H1 (cell line): ENCODE measurements around the gene MATN4. TPM values are rescaled to one million over a fixed set of nuclear protein-coding genes. Genes with fewer than 3 reads are reported as not detected.

ENCODE experiments used
- CTCF ChIA-PET: fragments of 300-600 bp; sonication (Branson Sonifier 250); formaldehyde crosslinking; loops from one replicate; lab custom pipeline; 2021; ENCODE audit not compliant: partially characterized antibody; lab: Charles Lee
- POLR2A ChIA-PET: fragments of 300-600 bp; sonication (Branson Sonifier 250); formaldehyde crosslinking; loops from one replicate; lab custom pipeline; 2021; ENCODE audit warnings: inconsistent platforms; ENCODE audit not compliant: partially characterized antibody; lab: Charles Lee
- DNase-seq, 2 experiments: peaks; one replicate each; pipeline versions ENCODE4 v3.0.0 to v3.0.0-alpha.2; 2010 to 2022; ENCODE audit warnings: low spot score in 2 of 2, low read depth in 1 of 2, mixed read lengths in 1 of 2
- FAIRE-seq: peaks from 2 replicates; lab custom pipeline; 2011; peaks lifted over from hg19 to GRCh38; lab: Jason Lieb, UNC
- H2AFZ ChIP-seq: 2 replicates; pipeline ENCODE4 v1.8.1; 2012; ENCODE audit warnings: low read length, inconsistent platforms
- H2AK5ac ChIP-seq: 2 replicates; pipeline ENCODE4 v1.6.1; 2013; ENCODE audit warnings: low read depth, low read length
- H2BK120ac ChIP-seq: replicated peaks from 2 replicates; pipeline ENCODE3; 2013; ENCODE audit warnings: low read depth, low read length, inconsistent platforms
- H2BK12ac ChIP-seq: 2 replicates; pipeline ENCODE4 v1.6.1; 2013; ENCODE audit warnings: low read depth, low read length
- H2BK15ac ChIP-seq: 2 replicates; pipeline ENCODE4 v1.6.1; 2013; ENCODE audit warnings: low read length
- H2BK20ac ChIP-seq: 2 replicates; pipeline ENCODE4 v1.6.1; 2013; ENCODE audit warnings: low read length
- H2BK5ac ChIP-seq: 2 replicates; pipeline ENCODE4 v1.6.1; 2013; ENCODE audit warnings: low read depth, low read length
- H3K14ac ChIP-seq: 2 replicates; pipeline ENCODE4 v1.6.1; 2013; ENCODE audit warnings: inconsistent platforms; ENCODE audit not compliant: insufficient read length
- H3K18ac ChIP-seq: 2 replicates; pipeline ENCODE4 v1.6.1; 2013; ENCODE audit warnings: low read length; ENCODE audit errors: extremely low read depth
- H3K23ac ChIP-seq: 2 replicates; pipeline ENCODE4 v1.6.1; 2013; ENCODE audit warnings: inconsistent platforms; ENCODE audit not compliant: insufficient read length
- H3K23me2 ChIP-seq: 2 replicates; pipeline ENCODE4 v1.6.1; 2013; ENCODE audit warnings: low read depth, low read length
- H3K27ac ChIP-seq: 2 replicates; pipeline ENCODE4 v1.6.1; 2011; ENCODE audit warnings: low read depth, low read length, inconsistent platforms
- H3K27me3 ChIP-seq, 4 experiments: replicated peaks in 1 of 4; 1 replicate in 1 of 4; 2 replicates in 3 of 4; pipeline versions ENCODE4 v1.6.1 to v1.8.1; 2011 to 2013; ENCODE audit warnings: low read length in 3 of 4, mild to moderate bottlenecking in 3 of 4, inconsistent platforms in 2 of 4, mixed read lengths in 2 of 4, moderate library complexity in 1 of 4; ENCODE audit not compliant: control insufficient read depth in 3 of 4, insufficient read depth in 3 of 4; ENCODE audit errors: extremely low read depth in 1 of 4
- H3K36me3 ChIP-seq, 4 experiments: 2 replicates each; pipeline versions ENCODE4 v1.6.1 to v1.8.1; 2011 to 2013; ENCODE audit warnings: mild to moderate bottlenecking in 4 of 4, low read length in 3 of 4, moderate library complexity in 2 of 4, control low read depth in 1 of 4, inconsistent platforms in 1 of 4; ENCODE audit not compliant: insufficient read depth in 4 of 4, control insufficient read depth in 2 of 4
- H3K4ac ChIP-seq: replicated peaks from 2 replicates; pipeline ENCODE3; 2013; ENCODE audit warnings: low read length, low read depth, mixed read lengths, inconsistent platforms; ENCODE audit not compliant: insufficient read length
- H3K4me1 ChIP-seq, 4 experiments: replicated peaks in 1 of 4; 1 replicate in 1 of 4; 2 replicates in 3 of 4; pipeline versions ENCODE4 v1.6.1 to v1.8.1; 2011 to 2013; ENCODE audit warnings: low read length in 3 of 4, inconsistent platforms in 2 of 4, mixed read lengths in 1 of 4; ENCODE audit not compliant: insufficient read depth in 4 of 4, control insufficient read depth in 3 of 4
- H3K4me2 ChIP-seq, 2 experiments: 2 replicates each; pipeline versions ENCODE4 v1.6.1 to v1.8.1; 2011 to 2013; ENCODE audit warnings: low read depth in 2 of 2, low read length in 2 of 2, control low read depth in 1 of 2, inconsistent platforms in 1 of 2, mild to moderate bottlenecking in 1 of 2; ENCODE audit not compliant: insufficient read depth in 1 of 2
- H3K4me3 ChIP-seq, 4 experiments: fragments of 200-600, 300-600 bp in 1 of 4; sonication (generic), shearing (Covaris generic), sonication (Bioruptor Twin) in 1 of 4; 2 replicates each; pipeline versions ENCODE4 v1.5.1 to v1.8.1; 2011 to 2016; ENCODE audit warnings: low read length in 4 of 4, low read depth in 3 of 4, control low read depth in 2 of 4, inconsistent platforms in 2 of 4, mild to moderate bottlenecking in 2 of 4, mixed read lengths in 1 of 4, moderate library complexity in 1 of 4; ENCODE audit not compliant: insufficient read depth in 2 of 4; ENCODE audit errors: extremely low read depth in 1 of 4
- H3K56ac ChIP-seq: replicated peaks from 2 replicates; pipeline ENCODE3; 2013; ENCODE audit warnings: low read depth, mild to moderate bottlenecking, mixed read lengths, low read length, inconsistent platforms; ENCODE audit not compliant: insufficient read length
- H3K79me1 ChIP-seq: 2 replicates; pipeline ENCODE4 v1.6.1; 2013; ENCODE audit warnings: low read depth, low read length, control low read depth
- H3K79me2 ChIP-seq, 2 experiments: 2 replicates each; pipeline versions ENCODE4 v1.6.1 to v1.8.1; 2012 to 2013; ENCODE audit warnings: low read length in 2 of 2, mild to moderate bottlenecking in 2 of 2, inconsistent platforms in 1 of 2; ENCODE audit not compliant: insufficient read depth in 2 of 2, control insufficient read depth in 1 of 2
- H3K9ac ChIP-seq, 4 experiments: replicated peaks in 1 of 4; 1 replicate in 1 of 4; 2 replicates in 3 of 4; pipeline versions ENCODE4 v1.6.1 to v1.8.1; 2011 to 2013; ENCODE audit warnings: low read depth in 3 of 4, low read length in 3 of 4, control low read depth in 2 of 4, mild to moderate bottlenecking in 2 of 4, moderate library complexity in 2 of 4, inconsistent platforms in 1 of 4; ENCODE audit errors: extremely low read depth in 1 of 4
- H3K9me3 ChIP-seq, 2 experiments: 2 replicates each; pipeline versions ENCODE4 v1.6.1 to v1.8.1; 2012 to 2013; ENCODE audit warnings: mild to moderate bottlenecking in 2 of 2, moderate library complexity in 2 of 2, control low read depth in 1 of 2, inconsistent platforms in 1 of 2, low read depth in 1 of 2, low read length in 1 of 2, mixed read lengths in 1 of 2; ENCODE audit not compliant: insufficient read depth in 2 of 2
- H4K20me1 ChIP-seq, 2 experiments: replicated peaks in 1 of 2; 2 replicates each; pipeline versions ENCODE3 to v1.8.1; 2011 to 2013; ENCODE audit warnings: inconsistent platforms in 2 of 2, low read length in 2 of 2, mild to moderate bottlenecking in 1 of 2; ENCODE audit not compliant: insufficient read depth in 2 of 2, control insufficient read depth in 1 of 2
- H4K5ac ChIP-seq: 2 replicates; pipeline ENCODE4 v1.6.1; 2013; ENCODE audit warnings: low read length, low read depth, mixed read lengths, inconsistent platforms; ENCODE audit not compliant: insufficient read length
- H4K8ac ChIP-seq: 2 replicates; pipeline ENCODE4 v1.8.0; 2013; ENCODE audit warnings: mild to moderate bottlenecking, moderate library complexity, low read length, inconsistent platforms; ENCODE audit not compliant: insufficient read depth; ENCODE audit errors: extremely low read depth
- H4K91ac ChIP-seq: replicated peaks from 2 replicates; pipeline ENCODE3; 2013; ENCODE audit warnings: low read length, mixed read lengths, inconsistent platforms; ENCODE audit not compliant: insufficient read length
- EGR1 ChIP-seq: IDR thresholded peaks from 2 replicates; pipeline ENCODE4 v1.6.1; 2011; ENCODE audit warnings: low read depth, low read length, borderline replicate concordance
- KDM4A ChIP-seq: IDR thresholded peaks from one replicate; pipeline ENCODE4 v1.7.1; 2012; ENCODE audit warnings: low read depth, mild to moderate bottlenecking, moderate library complexity, low read length, inconsistent platforms; ENCODE audit not compliant: severe bottlenecking
- MAFK ChIP-seq: IDR thresholded peaks from 2 replicates; pipeline ENCODE4 v1.6.1; 2012; ENCODE audit warnings: low read depth, mild to moderate bottlenecking, improper control_type of control experiment, low read length
- POU5F1 ChIP-seq: IDR thresholded peaks from 2 replicates; pipeline ENCODE4 v1.6.1; 2011; ENCODE audit warnings: low read depth, mild to moderate bottlenecking, low read length, moderate library complexity
- SIX5 ChIP-seq: IDR thresholded peaks from 2 replicates; pipeline ENCODE4 v1.6.1; 2011; ENCODE audit warnings: mild to moderate bottlenecking, low read depth, low read length
- SUZ12 ChIP-seq: fragments of 200-600 bp; sonication (generic); IDR thresholded peaks from 2 replicates; pipeline ENCODE4 v1.6.1; 2012; ENCODE audit warnings: mild to moderate bottlenecking, inconsistent platforms, low read length, moderate library complexity, mixed read lengths
- TAF7 ChIP-seq: optimal IDR thresholded peaks from 2 replicates; pipeline ENCODE3; 2011; ENCODE audit warnings: low read depth, mild to moderate bottlenecking, inconsistent platforms, low read length, moderate library complexity, borderline replicate concordance
- ZNF274 ChIP-seq: IDR thresholded peaks from 2 replicates; pipeline ENCODE4 v1.7.0; 2012; ENCODE audit warnings: low read length, borderline replicate concordance; ENCODE audit errors: extremely low read depth
- WGBS, 2 experiments: shearing (Covaris generic) in 1 of 2; methylation state at CpG; one replicate each; pipeline versions ENCODE4 v1.1.6 to v1.1.7; 2013 to 2015; ENCODE audit warnings: low lambda C conversion rate in 2 of 2, mixed read lengths in 2 of 2, inconsistent platforms in 1 of 2, low coverage in 1 of 2, missing lambda C conversion rate in 1 of 2; ENCODE audit not compliant: insufficient replicate concordance in 2 of 2, insufficient coverage in 1 of 2, insufficient read length in 1 of 2; ENCODE audit errors: extremely low coverage in 1 of 2, missing lambda C conversion rate in 1 of 2; 5-methylcytosine and 5-hydroxymethylcytosine counted together
- polyA plus RNA-seq, 7 experiments: library from polyadenylated mRNA; depleted of rRNA in 3 of 7; stranded (reverse) in 5 of 7; unstranded in 2 of 7; fragments of >200 nt in 5 of 7; fragments of 200-250 nt in 2 of 7; gene quantifications; 1 replicate in 5 of 7; 2 replicates in 1 of 7; 4 replicates in 1 of 7; pipeline versions ENCODE4 v1.2.1 to v1.2.3, GENCODE V29; 2011 to 2013; ENCODE audit warnings: missing spikeins in 2 of 7, mixed read lengths in 2 of 7
- total RNA-seq: library from RNA; stranded (reverse); fragmentation: NEBNext Ultra II Directional; extraction: Animal tissue kit (Norgen Biotek cat#: 25700); gene quantifications from 2 replicates; pipeline ENCODE4 v1.2.1, GENCODE V29; 2021

The MATN4 gene
- total and polyA plus RNA-seq, 2 of the 8 experiments (the other 6 are each of a cell fraction or from before 2014, with no cell fraction given): 2.1 to 4.4 TPM

- no peak overlapping the region for H3K56ac ChIP-seq
- no peak overlapping the region for H2AK5ac ChIP-seq
- no peaks in the 10 kb centered on the region for H3K79me1 ChIP-seq
- H4K20me1 ChIP-seq: peaks cover 0 to 1% of the 10 kb centered on the region in 2 experiments
- H2BK5ac ChIP-seq: no peak overlapping the region
- no peak overlapping the region for H3K14ac ChIP-seq
- H4K5ac ChIP-seq: no peak overlapping the region
- no peak overlapping the region for H3K4me3 ChIP-seq
- no peak overlapping the region for H4K8ac ChIP-seq
- H2BK15ac ChIP-seq: no peak overlapping the region
- TF ChIP-seq ZNF274 (no peak), EGR1 (no peak), SIX5 (no peak), KDM4A (no peak), POU5F1 (no peak), MAFK (no peak), SUZ12 (no peak), TAF7 (no peak)
- WGBS, 2 experiments: 96% methylated on average over 39 of the region's 43 CpGs; no CpG with 5 or more reads in 1 of the 2 experiments
- H3K4me1 ChIP-seq: peaks cover 0 to 17% (median 10%) of the 10 kb centered on the region in 4 experiments; a peak in 5 of 7 replicates
- no peak for FAIRE-seq
- peaks cover 0 to 6% (median 0%) of the 10 kb centered on the region in 4 experiments; a peak in 3 of 7 replicates for H3K27me3 ChIP-seq
- H2BK120ac ChIP-seq: no peak overlapping the region
- H3K23ac ChIP-seq: no peak overlapping the region
- no peak overlapping the region for H3K27ac ChIP-seq
- POLR2A ChIA-PET: interaction anchor here (1.1 to 4.2 kb wide), 4 partner anchors 9 to 167 kb away, joined by 3 to 18 read pairs (median 4); no protein-coding TSS in a partner anchor
- no peak overlapping the region for H2AFZ ChIP-seq
- H2BK20ac ChIP-seq: no peak overlapping the region
- no peak for DNase-seq
- H3K4me2 ChIP-seq: no peak overlapping the region
- H3K18ac ChIP-seq: no peak overlapping the region
- H3K9me3 ChIP-seq: no peaks in the 10 kb centered on the region
- no peak overlapping the region for H2BK12ac ChIP-seq
- H3K4ac ChIP-seq: no peak overlapping the region
- no peaks in the 10 kb centered on the region for H3K36me3 ChIP-seq
- H3K79me2 ChIP-seq: no peaks in the 10 kb centered on the region
- no peak overlapping the region for H3K9ac ChIP-seq
- CTCF ChIA-PET: interaction anchor here (1.0 to 6.2 kb wide), 8 partner anchors 8 to 166 kb away, joined by 3 to 104 read pairs (median 4); partner anchors contain the start of gene TP53TG5
- no peaks in the 10 kb centered on the region; the same call in 1 of the 2 replicates for H3K23me2 ChIP-seq
- H4K91ac ChIP-seq: no peak overlapping the region
Measured at GRCh38 chr20:45304464-45304999, 3.6 kb downstream of the MATN4 start.
